ENCODE measurements around the gene CYP1A1.

- no peak for TF ChIP-seq POLR2A (IDR thresholded peaks at IDR 0.05; ENCODE audit: low read length)
- TF ChIP-seq GATA1 (IDR thresholded peaks at IDR 0.05; ENCODE audit: low read depth, low read length): no peak
Measured at GRCh38 chr15:74768099-74768770, 42.9 kb upstream of the CYP1A1 start.

All from erythroblast (primary cell).